Activated naive CD8-positive, alpha-beta T cell treated with anti-CD3 and anti-CD28 coated beads for 36 hours (primary cell): ENCODE data around the gene SND1. TPM values are rescaled to one million over a fixed set of nuclear protein-coding genes. Genes with fewer than 3 reads are reported as not detected.

ENCODE experiments used
- DNase-seq: peaks from one replicate; pipeline ENCODE4 v3.0.0; 2021
- H3K27ac Mint-ChIP-seq: one replicate; pipeline ENCODE4 v1.8.0; 2022; ENCODE audit warnings: mild to moderate bottlenecking, moderate library complexity, mixed read lengths
- H3K27me3 Mint-ChIP-seq: one replicate; pipeline ENCODE4 v1.8.0; 2022; ENCODE audit warnings: mild to moderate bottlenecking, mixed read lengths
- H3K36me3 Mint-ChIP-seq: one replicate; pipeline ENCODE4 v1.8.0; 2021; ENCODE audit warnings: mild to moderate bottlenecking, mixed read lengths
- H3K4me1 Mint-ChIP-seq: one replicate; pipeline ENCODE4 v1.8.0; 2021; ENCODE audit warnings: mixed read lengths
- H3K4me3 Mint-ChIP-seq: one replicate; pipeline ENCODE4 v1.8.0; 2022; ENCODE audit warnings: mild to moderate bottlenecking, moderate library complexity, mixed read lengths
- H3K9me3 Mint-ChIP-seq: one replicate; pipeline ENCODE4 v1.8.0; 2022; ENCODE audit warnings: mixed read lengths
- total RNA-seq, 2 experiments: library from RNA; stranded (reverse); gene quantifications; one replicate each; pipeline ENCODE4 v1.2.3, GENCODE V29; 2021

SND1 gene
- total RNA-seq, 2 experiments from 2014 or later: 192 to 201 TPM

DNA sequence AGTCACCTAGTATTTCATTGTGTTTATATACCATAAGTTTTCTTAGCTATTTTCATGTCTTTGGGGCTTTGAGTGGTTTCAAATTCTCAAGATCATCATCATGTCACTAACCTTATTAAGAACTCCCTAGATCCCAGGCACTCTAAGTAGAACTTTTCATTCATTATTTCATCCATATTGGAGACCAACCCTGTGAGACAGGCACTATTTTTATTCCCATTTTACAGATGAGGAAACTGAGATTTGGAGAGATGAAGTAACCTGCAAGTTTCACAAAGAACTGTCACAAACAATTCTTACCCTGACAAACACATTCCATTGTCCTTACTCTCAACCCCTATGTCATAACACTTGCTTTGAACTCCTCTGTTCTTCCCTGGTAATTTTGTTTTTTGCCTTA lies 13.8 kb upstream of the SND1 start:
- DNase-seq: no peak
- H3K4me3 Mint-ChIP-seq: no peak overlapping the region
- H3K4me1 Mint-ChIP-seq: peaks cover 4% of the 10 kb centered on the region
- H3K36me3 Mint-ChIP-seq: no peaks in the 10 kb centered on the region
- H3K27ac Mint-ChIP-seq: no peak overlapping the region
- no peaks in the 10 kb centered on the region for H3K9me3 Mint-ChIP-seq
- H3K27me3 Mint-ChIP-seq: peaks cover 25% of the 10 kb centered on the region

- no peak for DNase-seq
- H3K9me3 Mint-ChIP-seq: no peaks in the 10 kb centered on the region
- peaks cover 3% of the 10 kb centered on the region for H3K27me3 Mint-ChIP-seq
- H3K36me3 Mint-ChIP-seq: no peaks in the 10 kb centered on the region
- no peaks in the 10 kb centered on the region for H3K4me1 Mint-ChIP-seq
- no peak overlapping the region for H3K4me3 Mint-ChIP-seq
- no peak overlapping the region for H3K27ac Mint-ChIP-seq
Measured at GRCh38 chr7:127644484-127644883, 7.5 kb upstream of the SND1 start.

DNA sequence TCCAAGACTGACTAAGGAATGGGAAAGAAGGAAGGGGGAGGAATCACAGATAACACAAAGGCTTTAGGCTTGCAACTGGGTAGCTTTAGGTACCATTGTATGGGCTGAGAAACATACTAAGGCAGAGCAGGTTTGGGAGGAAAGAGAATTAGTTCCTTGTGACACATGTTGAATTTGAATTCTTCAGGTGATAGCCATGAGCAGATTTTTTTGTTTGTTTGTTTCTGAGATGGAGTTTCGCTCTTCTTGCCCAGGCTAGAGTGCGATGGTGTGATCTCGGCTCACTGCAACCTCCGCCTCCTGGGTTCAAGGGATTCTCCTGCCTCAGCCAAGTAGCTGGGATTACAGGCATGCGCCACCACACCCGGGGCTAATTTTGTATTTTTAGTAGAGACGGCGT lies 4.4 kb upstream of the SND1 start:
- H3K36me3 Mint-ChIP-seq: peaks cover 4% of the 10 kb centered on the region

GRCh38 chr7:127648986-127649385 lies 3.0 kb upstream of the SND1 start:
- peaks cover 5% of the 10 kb centered on the region for H3K4me1 Mint-ChIP-seq
- no peak overlapping the region for H3K4me3 Mint-ChIP-seq
- H3K9me3 Mint-ChIP-seq: no peaks in the 10 kb centered on the region
- H3K27ac Mint-ChIP-seq: no peak overlapping the region
- no peak for DNase-seq
- H3K36me3 Mint-ChIP-seq: peaks cover 16% of the 10 kb centered on the region
- H3K27me3 Mint-ChIP-seq: peaks cover 3% of the 10 kb centered on the region

More for the DNA sequence above, 4.4 kb upstream of the SND1 start:
- no peak for DNase-seq
- no peaks in the 10 kb centered on the region for H3K9me3 Mint-ChIP-seq
- H3K27ac Mint-ChIP-seq: no peak overlapping the region
- no peaks in the 10 kb centered on the region for H3K4me1 Mint-ChIP-seq
- peaks cover 3% of the 10 kb centered on the region for H3K27me3 Mint-ChIP-seq
- no peak overlapping the region for H3K4me3 Mint-ChIP-seq

DNA sequence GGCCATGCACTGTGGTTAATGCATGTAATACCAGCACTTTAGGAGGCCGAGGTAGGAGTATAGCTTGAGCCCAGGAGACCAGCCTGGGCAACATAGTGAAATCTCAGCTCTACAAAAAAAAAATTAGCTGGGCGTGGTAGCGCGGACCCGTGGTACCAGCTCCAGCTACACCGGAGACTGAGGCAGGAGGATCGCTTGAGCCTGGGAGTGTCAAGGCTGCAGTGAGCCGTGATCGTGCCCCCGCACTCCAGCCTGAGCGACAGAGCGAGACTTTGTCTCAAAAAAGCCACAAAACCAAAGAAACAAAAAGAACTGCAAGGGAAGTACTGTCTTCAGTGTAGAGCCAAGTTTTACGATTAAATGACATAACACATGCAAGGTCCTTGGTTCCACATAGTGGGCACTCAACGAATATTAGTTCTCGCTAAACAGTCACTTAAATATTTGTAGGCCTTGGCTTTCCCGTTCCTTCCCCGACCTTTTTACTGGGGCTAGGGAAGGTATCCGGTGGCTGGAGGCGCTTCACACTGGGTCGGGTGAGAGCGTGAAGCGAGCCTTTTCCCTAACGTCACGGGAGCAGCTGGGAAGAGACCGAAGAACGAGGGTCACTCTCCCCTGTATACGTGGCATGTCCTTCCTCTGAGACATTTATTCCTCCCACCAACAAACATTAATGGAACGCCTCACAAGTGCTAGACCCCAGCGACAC lies 993 bp upstream of the SND1 start:
- peak; percentile 26 for DNase-seq
- no peaks in the 10 kb centered on the region for H3K9me3 Mint-ChIP-seq
- H3K4me1 Mint-ChIP-seq: peaks cover 21% of the 10 kb centered on the region
- H3K27ac Mint-ChIP-seq: peak overlapping the region; percentile 91
- peaks cover 3% of the 10 kb centered on the region for H3K27me3 Mint-ChIP-seq
- H3K4me3 Mint-ChIP-seq: peak overlapping the region; percentile 98
- peaks cover 34% of the 10 kb centered on the region for H3K36me3 Mint-ChIP-seq

- Mint-ChIP-seq H3K4me1 (peaks cover 25% of the 10 kb centered on the region), H3K36me3 (peaks cover 45% of the 10 kb centered on the region), H3K4me3 (peak overlapping the region; percentile 98), H3K27me3 (no peaks in the 10 kb centered on the region), H3K9me3 (no peaks in the 10 kb centered on the region), H3K27ac (peak overlapping the region; percentile 91)
- no peak for DNase-seq
Measured at GRCh38 chr7:127652333-127653248, 597 bp downstream of the SND1 start.

- peak overlapping the region; percentile 98 for H3K4me3 Mint-ChIP-seq
- H3K27me3 Mint-ChIP-seq: no peaks in the 10 kb centered on the region
- H3K4me1 Mint-ChIP-seq: peaks cover 27% of the 10 kb centered on the region
- peaks cover 50% of the 10 kb centered on the region for H3K36me3 Mint-ChIP-seq
- no peaks in the 10 kb centered on the region for H3K9me3 Mint-ChIP-seq
- peak overlapping the region; percentile 4 for H3K27ac Mint-ChIP-seq
- no peak for DNase-seq
Measured at GRCh38 chr7:127653396-127653795, 1.4 kb downstream of the SND1 start.

DNA sequence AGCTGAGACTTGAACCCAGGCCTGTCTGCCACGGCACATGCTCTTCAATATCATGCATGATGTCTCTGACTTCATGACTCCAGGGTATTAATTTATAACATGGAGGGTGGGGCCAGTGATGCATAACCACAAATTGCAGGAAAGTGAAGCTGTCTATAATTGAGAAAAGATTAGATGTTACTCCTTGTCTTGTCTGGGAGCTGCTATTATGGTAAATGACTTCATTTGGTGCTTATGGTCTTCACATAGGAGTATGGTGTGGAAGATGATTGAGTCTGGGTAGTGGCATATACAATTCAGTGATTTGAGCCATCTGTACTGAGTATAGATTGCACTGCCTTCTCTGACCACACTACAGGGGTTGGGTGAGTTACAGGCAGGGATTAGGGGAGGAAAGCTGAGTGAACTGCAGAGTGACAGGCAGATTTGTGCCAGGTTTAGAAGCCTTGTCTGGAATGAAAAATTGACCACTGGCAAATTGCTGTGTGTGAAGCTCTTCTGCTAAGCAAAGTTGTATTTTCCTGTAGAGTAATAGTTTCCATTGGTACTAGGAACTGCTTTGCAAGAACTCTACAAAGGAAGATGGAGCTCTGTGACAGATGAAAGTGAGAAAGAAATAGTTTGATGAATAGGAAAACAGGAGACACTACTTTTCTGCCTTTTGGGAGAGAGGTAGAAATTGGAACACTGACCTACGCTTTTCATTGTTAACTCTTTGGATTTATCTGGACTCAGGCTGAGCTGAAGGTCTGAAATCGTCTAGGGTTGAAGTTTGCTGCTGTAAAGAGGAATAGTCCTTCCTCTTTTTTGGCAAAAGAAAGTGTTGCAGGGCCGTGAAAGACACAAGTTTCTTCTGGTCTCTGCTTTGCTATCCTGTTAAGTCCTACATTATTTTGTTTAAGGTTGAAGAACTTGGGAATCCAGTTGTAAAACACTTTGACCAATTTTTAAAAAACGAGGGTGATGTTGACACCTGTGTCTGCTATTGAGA lies 2.7 kb downstream of the SND1 start:
- H3K36me3 Mint-ChIP-seq: peaks cover 60% of the 10 kb centered on the region
- H3K27me3 Mint-ChIP-seq: no peaks in the 10 kb centered on the region
- H3K9me3 Mint-ChIP-seq: no peaks in the 10 kb centered on the region
- H3K4me3 Mint-ChIP-seq: peak overlapping the region; percentile 98
- peaks cover 38% of the 10 kb centered on the region for H3K4me1 Mint-ChIP-seq
- peak overlapping the region; percentile 77 for H3K27ac Mint-ChIP-seq
- no peak for DNase-seq

GRCh38 chr7:127655720-127656119 lies 3.7 kb downstream of the SND1 start:
- peaks cover 65% of the 10 kb centered on the region for H3K36me3 Mint-ChIP-seq
- no peaks in the 10 kb centered on the region for H3K9me3 Mint-ChIP-seq
- peaks cover 42% of the 10 kb centered on the region for H3K4me1 Mint-ChIP-seq
- no peak for DNase-seq
- H3K27ac Mint-ChIP-seq: no peak overlapping the region
- H3K4me3 Mint-ChIP-seq: no peak overlapping the region
- no peaks in the 10 kb centered on the region for H3K27me3 Mint-ChIP-seq

DNA sequence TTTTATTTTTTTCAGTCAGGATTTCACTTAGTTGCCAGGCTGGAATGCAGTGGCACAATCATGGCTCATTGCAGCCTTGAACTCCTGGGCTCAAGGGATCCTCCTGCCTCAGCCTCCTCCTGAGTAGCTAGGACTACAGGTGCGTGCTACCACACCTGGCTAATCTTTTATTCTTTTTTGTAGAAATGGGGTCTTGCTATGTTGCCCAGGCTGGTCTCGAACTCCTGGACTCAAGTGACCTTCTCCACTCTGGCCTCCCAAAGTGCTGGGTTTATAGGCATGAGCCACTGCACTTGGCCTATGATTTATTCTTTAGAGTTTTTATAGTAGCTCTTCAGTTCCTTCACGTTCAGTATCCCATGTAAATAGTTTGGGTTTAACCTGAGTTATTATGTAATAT lies 5.5 kb downstream of the SND1 start:
- Mint-ChIP-seq H3K36me3 (peaks cover 73% of the 10 kb centered on the region), H3K4me3 (no peak overlapping the region), H3K9me3 (no peaks in the 10 kb centered on the region), H3K27me3 (no peaks in the 10 kb centered on the region), H3K4me1 (peaks cover 52% of the 10 kb centered on the region), H3K27ac (no peak overlapping the region)
- no peak for DNase-seq

- Mint-ChIP-seq H3K27me3 (no peaks in the 10 kb centered on the region), H3K27ac (no peak overlapping the region), H3K4me3 (no peak overlapping the region), H3K36me3 (peaks cover 64% of the 10 kb centered on the region), H3K4me1 (peaks cover 50% of the 10 kb centered on the region), H3K9me3 (no peaks in the 10 kb centered on the region)
- DNase-seq: no peak
Measured at GRCh38 chr7:127658970-127659630, 7.1 kb downstream of the SND1 start.

DNA sequence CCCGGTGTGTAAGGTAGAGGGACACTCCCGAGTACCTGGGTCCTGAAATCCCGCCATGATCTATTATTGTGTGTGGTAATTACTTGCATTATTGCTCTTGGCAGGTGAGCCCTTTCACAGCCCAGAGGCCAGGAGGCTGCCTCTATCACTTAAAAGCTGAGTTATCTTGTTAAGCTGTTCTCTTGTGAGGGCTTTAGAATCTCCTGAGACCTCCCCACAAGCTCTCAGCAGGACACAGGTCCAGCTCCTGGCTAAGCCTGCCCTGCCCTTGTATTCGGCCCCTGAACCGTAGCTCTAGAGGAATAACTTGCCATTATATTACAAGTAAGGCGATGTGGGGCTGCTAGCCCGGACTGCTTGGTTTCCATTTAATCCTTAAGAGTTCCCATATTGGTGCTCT lies 13.9 kb downstream of the SND1 start:
- H3K27me3 Mint-ChIP-seq: no peaks in the 10 kb centered on the region
- no peak overlapping the region for H3K4me3 Mint-ChIP-seq
- peaks cover 51% of the 10 kb centered on the region for H3K4me1 Mint-ChIP-seq
- no peak overlapping the region for H3K27ac Mint-ChIP-seq
- no peak for DNase-seq
- H3K36me3 Mint-ChIP-seq: peaks cover 49% of the 10 kb centered on the region
- no peaks in the 10 kb centered on the region for H3K9me3 Mint-ChIP-seq

- Mint-ChIP-seq H3K4me1 (peaks cover 45% of the 10 kb centered on the region), H3K4me3 (no peak overlapping the region), H3K9me3 (no peaks in the 10 kb centered on the region), H3K36me3 (peaks cover 48% of the 10 kb centered on the region), H3K27me3 (no peaks in the 10 kb centered on the region), H3K27ac (no peak overlapping the region)
- DNase-seq: no peak
Measured at GRCh38 chr7:127666602-127667001, 14.6 kb downstream of the SND1 start.

- Mint-ChIP-seq H3K4me1 (peaks cover 43% of the 10 kb centered on the region), H3K9me3 (peaks cover 4% of the 10 kb centered on the region), H3K27ac (peak overlapping the region; percentile 8), H3K4me3 (no peak overlapping the region), H3K36me3 (peaks cover 52% of the 10 kb centered on the region), H3K27me3 (no peaks in the 10 kb centered on the region)
- no peak for DNase-seq
Measured at GRCh38 chr7:127667017-127667670, 15.2 kb downstream of the SND1 start.
